GM10266 (cell line): Measurements from ENCODE around the gene CENPO.

Experiments
- DNase-seq: peaks from one replicate; pipeline ENCODE4 v3.0.0; 2012; ENCODE audit errors: extremely low spot score
- TF ChIP-seq, protein P1 (sequence below): IDR thresholded peaks from 2 replicates; pipeline ENCODE4 v1.5.1; 2012; ENCODE audit warnings: mild to moderate bottlenecking, low read depth; ENCODE audit not compliant: control insufficient read depth, insufficient read depth; ENCODE audit errors: missing control alignments

CENPO gene

GRCh38 chr2:24855726-24856125 lies 62.5 kb downstream of the CENPO start:
- DNase-seq, result no peak

GRCh38 chr2:24856791-24857211 lies 63.6 kb downstream of the CENPO start:
- TF ChIP-seq, protein P1, sequence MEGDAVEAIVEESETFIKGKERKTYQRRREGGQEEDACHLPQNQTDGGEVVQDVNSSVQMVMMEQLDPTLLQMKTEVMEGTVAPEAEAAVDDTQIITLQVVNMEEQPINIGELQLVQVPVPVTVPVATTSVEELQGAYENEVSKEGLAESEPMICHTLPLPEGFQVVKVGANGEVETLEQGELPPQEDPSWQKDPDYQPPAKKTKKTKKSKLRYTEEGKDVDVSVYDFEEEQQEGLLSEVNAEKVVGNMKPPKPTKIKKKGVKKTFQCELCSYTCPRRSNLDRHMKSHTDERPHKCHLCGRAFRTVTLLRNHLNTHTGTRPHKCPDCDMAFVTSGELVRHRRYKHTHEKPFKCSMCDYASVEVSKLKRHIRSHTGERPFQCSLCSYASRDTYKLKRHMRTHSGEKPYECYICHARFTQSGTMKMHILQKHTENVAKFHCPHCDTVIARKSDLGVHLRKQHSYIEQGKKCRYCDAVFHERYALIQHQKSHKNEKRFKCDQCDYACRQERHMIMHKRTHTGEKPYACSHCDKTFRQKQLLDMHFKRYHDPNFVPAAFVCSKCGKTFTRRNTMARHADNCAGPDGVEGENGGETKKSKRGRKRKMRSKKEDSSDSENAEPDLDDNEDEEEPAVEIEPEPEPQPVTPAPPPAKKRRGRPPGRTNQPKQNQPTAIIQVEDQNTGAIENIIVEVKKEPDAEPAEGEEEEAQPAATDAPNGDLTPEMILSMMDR, result no peak
- no peak for DNase-seq

More at GRCh38 chr2:24855726-24856125, 62.5 kb downstream of the CENPO start:
- TF ChIP-seq, protein P1, result no peak

DNA sequence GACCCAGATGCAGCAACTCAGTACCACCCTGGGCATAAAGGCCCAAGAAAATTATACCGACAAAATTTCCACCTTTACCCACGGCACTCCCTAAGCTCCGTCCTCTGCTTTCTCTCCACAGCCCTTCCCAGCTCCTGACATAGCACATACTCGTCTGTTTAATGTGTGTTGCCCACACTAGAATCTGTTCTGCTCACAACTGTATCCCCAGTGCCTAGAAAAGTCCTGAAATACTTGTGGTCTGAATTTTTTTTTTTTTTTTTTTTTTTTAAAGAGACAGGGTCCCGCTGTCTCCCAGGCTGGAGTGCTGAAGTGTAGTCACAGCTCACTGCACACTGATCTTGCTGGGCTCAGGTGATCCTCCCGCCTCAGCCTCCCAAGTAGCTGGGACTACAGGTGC lies 64.5 kb downstream of the CENPO start:
- TF ChIP-seq, protein P1, result no peak
- DNase-seq, result no peak

DNA sequence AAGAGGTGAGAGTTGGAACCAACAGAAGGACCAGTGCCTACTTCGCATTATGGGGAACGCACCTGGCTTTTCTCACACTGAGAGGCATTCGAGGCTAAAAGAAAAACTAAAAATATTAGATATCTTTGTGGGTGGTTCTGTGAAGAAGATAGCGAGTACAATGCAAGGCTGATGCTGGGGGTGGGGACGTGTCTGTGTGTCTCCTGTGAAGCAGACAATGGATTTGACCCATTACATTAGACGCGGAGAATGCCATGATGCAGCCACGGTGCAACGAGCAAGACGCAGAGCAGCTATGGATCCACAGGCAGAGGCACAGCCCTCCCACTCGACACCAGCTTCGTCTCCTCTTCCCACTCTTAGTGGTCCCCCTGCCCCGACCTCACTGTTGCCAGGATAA lies 65.8 kb downstream of the CENPO start:
- TF ChIP-seq, protein P1, result no peak
- no peak for DNase-seq

- TF ChIP-seq, protein P1, result no peak
- DNase-seq, result no peak
These were observed 66.9 kb downstream of the CENPO start for GRCh38 chr2:24859968-24860600.

DNA sequence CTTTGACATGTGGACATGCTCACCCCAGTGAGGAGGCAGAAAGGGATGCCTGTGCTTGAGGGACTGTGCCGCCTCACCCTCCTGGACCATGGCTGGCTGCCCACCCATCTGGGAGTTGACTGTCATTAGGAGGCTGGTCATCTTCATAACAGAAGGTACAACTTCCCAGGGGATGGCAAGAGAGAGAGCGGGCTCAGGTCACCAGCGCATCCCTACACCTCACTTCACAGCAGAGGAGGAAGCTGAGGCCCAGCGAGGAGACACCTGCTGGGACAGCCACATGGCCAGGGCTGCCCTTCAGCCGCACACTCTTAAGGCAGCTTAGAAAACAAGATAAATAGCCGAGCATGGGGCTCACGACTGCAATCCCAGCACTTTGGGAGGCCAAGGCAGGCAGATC lies 67.4 kb downstream of the CENPO start:
- DNase-seq, result no peak
- TF ChIP-seq, protein P1, result no peak

DNA sequence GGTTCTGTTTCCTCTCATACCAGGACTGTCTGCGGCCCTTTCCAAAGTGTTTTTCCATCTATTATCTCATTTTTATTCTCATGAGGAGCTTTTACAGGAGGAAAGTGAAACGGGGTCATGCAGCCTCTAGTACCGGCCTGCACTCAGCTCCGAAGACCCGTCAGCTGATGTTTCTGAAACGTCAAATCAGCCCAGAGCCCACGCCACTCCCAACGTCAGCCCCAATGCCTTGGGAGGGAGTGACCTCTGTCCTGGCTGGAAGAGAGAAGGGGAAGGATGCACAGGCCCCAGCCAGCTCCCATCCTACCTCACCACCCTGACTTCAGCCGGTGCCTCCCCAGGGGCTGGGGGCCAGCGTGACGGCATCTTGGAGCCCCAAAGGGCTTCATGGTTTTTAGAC lies 68.3 kb downstream of the CENPO start:
- TF ChIP-seq, protein P1, result no peak
- DNase-seq, result no peak
